Measurements from ENCODE around the gene UBE2O. TPM values are rescaled to one million over a fixed set of nuclear protein-coding genes. Genes with fewer than 3 reads are reported as not detected.
"Not testable (repeated sequence)": the region's sequence is repeated elsewhere in the genome, so short reads cannot be mapped to it uniquely, and the experiment has no call there.

The UBE2O gene
- total RNA-seq, 1 experiment from 2014 or later, result 18.9 TPM

DNA sequence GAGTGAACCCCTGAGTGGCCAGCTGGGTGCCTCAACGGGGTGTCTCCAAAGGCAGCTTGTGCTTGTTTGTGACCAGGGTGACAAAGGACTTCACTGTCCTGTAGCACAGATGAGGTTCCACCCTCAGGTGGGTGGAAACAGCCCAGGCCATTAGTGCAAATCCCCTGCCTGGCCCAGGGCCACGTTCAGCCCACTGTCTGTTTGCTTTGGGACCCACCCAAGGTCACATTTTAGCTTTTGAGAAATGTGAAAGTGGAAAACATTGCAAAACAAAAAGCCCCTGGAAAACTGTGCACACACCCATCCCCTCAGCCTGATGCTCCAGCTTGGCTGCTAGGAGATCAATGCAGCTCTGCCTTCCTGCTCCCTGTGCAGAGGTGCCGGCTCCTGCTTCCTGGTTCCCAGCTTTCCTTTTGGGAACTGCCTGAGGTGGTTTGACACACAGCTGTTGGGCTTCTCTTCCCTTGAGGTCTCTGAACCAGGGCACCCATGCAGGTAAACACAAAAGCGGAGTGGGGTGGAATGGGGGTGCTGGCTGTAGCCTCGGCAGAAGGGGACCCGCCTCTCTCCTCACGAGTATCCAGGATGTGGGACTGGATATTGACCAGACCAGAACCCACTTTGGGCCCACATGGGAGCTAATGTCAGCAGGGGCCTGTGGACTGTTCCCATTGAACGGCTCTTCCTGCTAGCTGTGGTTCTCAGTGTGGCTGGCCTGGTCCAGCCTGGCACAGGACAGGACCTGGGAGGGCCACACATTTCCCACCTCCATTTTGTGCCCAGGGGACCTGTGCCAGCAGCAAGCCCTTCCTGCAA, 76.4 kb downstream of the UBE2O start:
- no peak for DNase-seq (ENCODE audit: low read depth)

DNA sequence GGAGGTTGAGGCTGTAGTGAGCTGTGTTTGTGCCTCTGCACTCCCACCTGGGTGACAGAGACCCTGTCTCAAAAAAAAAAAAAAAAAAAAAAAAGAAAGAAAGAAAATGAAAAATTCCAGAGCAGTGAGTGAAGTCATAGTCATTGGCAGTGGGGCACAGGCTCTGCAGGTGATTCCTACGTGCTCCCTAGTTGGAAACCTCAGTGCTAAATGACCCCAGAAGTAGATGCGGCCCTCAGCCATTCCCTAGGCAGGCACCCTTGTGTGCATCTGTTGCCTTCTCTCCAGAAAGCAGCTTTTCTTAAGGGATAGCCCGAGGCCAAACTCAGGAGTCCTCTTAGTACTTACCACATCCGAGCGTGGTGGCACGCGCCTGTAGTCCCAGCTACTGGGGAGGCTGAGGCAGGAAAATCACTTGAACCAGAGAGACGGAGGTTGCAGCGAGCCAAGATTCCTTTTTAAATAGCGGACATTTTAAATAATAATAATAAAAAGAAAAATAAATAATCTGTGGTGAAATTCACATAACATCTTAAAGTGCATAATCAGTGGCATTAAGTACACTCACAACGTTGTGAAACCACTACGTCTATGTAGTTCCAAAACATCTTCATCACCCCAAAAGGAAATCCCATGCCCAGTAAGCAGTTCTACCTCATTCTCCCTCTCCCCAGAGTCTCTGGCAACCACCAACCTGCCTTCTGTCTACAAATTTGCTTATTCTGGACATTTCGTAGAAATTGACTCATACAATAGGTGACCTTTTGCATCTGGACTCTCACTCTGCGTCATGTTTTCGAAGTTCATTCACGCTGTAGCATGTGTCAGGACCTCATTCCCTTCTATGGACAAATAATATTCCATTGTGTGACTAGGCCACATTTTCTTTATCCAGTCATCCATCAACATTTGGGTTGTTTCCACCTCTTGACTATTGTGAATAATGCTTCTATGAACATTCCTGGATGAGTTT, 81.0 kb downstream of the UBE2O start:
- DNase-seq (ENCODE audit: low read depth), result peak; percentile 95

DNA sequence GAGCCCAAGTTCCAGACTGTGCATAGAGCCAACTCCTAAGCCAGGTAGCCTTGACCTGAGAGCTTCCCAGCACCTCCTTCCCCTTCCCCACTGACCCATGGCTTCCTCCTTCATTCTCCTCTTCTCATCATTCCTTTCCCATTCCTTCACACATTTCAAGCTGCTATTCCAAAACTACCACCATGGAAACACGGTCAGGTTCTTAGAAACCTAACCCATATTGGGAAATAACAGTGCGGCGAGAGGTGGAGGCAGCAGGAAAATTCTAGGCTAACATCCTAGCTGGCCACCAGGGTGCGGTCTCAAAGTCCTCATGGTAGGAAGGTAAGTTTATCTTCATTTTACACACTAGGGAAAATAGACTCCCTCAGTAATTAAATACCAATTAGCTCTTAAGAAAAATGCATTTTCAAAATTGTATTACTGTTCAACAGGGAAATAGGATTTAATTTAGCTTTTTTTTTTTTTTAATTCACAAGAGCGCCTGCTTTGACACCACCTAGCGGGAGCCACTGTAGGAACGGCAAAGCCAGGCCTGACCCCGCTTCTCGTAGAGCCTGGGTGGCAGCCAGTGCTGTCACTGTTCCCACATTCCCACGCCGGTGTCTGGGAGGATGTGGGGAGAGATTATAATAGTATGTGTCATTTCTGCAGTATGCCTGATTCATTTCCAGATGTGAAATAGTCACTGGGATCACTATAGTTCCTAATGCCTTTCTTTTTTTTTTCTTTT, 82.5 kb downstream of the UBE2O start:
- peak; percentile 99 for DNase-seq (ENCODE audit: low read depth)

DNA sequence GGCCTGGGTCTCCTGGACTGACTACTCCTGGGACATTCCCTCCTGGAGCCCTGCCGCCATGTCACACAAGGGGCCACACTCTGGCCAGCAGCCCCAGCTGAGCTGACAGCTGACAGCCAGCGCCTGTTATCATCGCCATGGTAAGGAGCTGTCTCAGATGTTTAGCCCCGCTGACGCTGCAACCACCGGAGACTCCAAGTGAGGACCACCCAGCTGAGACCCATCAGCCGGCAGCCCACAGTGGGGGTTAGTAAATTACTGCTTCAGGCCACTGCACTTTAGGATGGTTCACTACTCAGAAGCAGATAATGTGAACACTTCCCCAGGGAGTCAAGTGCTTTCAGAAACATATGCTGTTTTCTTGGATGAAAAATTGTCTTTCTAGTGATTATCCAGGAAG, 83.1 kb downstream of the UBE2O start:
- DNase-seq (ENCODE audit: low read depth), result no peak

DNA sequence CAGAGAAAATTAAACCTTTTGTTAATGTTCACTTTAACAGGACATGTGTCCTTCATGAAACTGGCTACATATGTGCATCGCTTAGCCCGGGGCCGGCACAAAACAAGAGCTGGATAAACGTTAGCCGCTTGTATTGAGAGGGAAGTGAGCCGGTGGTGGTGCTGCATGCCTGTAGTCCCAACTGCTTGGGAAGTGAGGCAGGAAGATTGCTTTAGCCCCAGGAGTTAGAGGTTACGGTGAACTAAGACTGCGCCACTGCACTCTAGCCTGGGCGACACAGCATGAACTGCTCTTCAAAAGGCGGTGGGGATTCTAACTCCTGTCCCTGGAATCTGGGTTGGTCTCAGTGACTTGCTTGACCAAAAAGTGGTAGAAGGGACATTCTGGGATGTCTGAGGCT, 83.6 kb downstream of the UBE2O start:
- no peak for DNase-seq (ENCODE audit: low read depth)

DNA sequence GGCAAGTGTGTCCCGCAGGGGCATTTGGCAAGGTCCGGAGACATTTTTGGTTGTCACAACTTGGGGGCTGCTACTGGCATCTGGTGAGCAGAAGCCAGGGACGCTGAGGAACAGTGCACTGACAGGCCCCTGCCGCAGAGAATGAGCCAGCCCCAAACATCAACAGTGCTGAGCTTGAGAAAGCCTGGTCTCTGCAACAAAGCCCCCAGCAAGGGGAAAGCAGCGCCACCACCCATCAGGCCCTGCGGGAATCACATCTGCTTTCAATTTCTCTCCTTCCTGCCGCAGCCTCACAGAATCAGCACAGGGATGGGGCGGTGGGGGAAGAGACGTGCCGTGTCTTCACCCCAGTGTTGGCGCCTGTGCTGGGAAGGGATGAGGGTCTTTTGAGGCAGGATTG, 84.4 kb downstream of the UBE2O start:
- DNase-seq (ENCODE audit: low read depth), result no peak

DNA sequence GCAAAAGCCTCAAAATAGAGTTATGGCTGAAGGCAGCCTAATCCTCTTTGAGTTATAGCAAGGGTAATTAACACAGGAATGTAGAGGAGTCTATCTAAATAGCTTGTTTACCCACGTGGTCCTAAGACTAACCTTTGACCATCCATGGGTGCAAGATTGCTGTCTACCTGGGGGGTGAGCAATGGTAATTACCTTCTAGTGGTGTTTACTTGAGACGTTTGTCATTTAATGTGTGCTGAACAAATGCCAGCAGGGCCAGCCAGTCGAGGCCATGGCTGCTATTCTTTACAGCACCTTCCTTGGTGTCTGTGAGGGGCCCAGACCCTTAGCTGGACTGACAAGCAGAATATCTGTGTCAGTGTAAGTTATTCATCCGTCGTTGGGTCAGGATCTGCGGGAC, 85.3 kb downstream of the UBE2O start:
- no peak for DNase-seq (ENCODE audit: low read depth)

DNA sequence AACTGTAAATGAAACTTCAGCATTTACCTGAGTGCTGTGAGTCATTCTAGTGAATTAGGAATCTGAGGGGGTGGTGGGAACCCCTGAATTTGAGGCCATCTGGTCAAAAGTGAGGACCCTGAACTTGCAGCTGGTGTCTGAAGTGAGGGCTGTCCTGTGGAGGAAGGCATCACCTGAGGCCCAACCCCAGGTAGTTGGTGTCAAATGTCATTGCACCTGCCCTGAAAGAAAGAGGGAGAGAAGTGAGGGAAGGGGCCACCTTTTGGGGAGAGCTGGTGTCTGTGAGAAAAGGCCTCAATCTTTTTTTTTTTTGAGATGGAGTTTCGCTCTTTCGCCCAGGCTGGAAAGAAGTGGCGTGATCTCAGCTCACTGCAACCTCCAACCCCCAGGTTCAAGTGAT, 86.7 kb downstream of the UBE2O start:
- DNase-seq (ENCODE audit: low read depth), result no peak

DNA sequence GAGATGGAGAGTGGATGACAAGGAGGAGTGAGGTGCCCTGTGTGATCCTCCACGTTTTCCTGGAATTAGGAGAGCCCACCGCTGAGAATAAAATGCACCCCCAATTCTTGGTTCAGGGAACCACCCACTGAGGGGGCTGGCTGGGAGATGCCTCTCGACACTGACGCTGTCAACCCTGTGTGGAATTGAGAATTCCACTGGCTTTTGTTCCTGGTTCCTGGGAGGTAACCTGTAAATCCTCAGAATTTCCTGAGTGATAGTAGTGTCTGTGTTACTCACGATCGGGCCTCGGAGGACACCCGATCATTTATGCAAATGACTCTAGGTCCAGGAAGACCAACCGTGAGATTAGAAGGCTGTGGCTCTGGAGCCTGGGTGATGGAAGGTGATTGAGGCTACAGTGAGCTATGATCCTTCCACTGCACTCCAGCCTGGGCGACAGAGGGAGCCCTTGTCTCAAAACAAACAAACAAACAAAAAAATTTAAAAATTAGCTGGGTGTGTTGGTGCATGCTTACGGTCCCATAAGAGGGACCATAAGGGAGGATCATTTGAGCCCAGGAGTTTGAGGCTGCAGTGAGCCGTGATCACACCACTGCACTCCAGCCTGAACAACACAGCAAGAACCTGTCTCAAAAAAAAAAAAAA, 87.6 kb downstream of the UBE2O start:
- no peak for DNase-seq (ENCODE audit: low read depth)

DNA sequence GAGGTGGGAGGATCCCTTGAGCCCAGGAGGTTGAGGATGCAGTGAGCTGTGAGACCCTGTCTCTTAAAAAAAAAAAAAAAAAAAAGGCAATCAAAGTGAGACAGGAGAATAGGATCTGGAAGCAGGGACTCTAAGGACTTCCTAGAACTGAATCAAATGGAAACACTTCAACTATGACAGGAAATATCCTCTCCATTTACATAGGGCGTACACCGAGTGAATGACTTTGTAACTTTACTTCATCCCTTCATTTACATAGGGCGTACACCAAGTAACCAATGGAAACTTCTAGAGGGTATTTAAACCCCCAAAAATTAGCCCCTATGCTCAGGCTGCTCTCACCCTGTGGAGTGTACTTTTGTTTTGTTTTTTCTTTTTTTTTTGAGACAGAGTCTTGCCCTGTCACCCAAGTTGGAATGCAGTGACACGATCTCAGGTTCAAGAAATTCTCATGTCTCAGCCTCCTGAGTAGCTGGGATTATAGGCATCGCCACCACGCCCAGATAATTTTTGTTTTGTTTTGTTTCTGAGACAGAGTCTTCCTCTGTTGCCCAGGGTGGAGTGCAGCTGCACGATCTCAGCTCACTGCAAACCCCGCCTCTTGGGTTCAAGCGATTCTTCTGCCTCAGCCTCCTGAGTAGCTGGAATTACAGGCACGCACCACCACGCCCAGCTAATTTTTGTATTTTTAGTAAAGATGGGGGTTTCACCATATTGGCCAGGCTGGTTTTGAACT, 89.7 kb downstream of the UBE2O start:
- DNase-seq (ENCODE audit: low read depth), result no peak

DNA sequence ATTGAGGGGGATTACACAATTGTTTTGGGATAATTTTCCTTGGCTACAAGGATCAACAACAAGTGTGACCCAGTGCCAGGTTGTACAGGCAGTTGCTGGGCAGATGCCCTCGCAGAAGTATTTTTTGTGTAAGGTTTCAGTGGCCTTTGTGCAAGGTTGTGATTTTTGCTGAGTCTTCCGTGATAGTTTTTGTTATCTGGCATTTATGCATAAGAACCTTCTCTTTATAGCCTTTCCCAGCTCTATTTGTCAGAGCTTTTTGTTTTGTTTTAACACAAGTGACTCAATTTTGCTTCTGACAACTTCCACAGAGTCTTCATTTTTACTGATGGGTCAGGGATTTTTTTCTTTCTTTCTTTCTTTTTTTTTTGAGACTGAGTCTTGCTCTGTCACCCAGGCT, 92.5 kb downstream of the UBE2O start:
- no peak for DNase-seq (ENCODE audit: low read depth)

DNA sequence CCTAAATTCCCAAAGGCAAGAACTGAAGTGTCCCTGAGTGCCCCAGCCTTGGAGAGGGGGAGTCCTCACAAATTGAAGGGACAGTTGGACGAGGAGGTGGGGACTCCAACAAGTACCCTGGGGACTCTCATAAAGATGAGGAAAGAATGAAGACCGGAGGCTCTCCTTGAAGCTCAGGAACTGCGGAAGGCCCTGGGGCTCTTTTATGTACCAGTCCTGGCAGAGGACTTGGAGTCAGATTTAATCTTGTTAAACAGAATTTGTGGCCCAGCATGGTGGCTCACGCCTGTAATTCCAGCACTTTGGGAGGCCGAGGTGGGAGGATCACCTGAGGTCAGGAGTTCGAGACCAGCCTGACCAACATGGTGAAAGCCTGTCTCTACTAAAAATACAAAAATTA, 93.2 kb downstream of the UBE2O start:
- DNase-seq (ENCODE audit: low read depth), result not testable (repeated sequence)

DNA sequence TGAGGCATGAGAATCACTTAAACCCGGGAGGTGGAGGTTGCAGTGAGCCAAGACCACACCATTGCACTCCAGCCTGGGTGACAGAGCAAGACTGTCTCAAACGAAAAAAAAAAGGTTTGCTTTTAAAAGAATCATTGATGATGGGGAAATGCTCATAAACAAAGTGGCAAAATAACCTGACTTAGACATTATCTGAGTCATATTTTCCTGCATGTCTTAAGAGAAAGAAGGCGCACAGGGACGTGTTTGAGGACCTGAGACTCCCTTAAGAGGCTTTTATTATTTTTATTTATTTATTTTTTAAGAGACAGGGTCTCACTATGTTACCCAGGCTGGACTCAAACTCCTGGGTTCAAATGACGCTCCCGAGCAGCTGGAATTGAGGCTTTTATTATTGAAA, 93.6 kb downstream of the UBE2O start:
- no peak for DNase-seq (ENCODE audit: low read depth)

DNA sequence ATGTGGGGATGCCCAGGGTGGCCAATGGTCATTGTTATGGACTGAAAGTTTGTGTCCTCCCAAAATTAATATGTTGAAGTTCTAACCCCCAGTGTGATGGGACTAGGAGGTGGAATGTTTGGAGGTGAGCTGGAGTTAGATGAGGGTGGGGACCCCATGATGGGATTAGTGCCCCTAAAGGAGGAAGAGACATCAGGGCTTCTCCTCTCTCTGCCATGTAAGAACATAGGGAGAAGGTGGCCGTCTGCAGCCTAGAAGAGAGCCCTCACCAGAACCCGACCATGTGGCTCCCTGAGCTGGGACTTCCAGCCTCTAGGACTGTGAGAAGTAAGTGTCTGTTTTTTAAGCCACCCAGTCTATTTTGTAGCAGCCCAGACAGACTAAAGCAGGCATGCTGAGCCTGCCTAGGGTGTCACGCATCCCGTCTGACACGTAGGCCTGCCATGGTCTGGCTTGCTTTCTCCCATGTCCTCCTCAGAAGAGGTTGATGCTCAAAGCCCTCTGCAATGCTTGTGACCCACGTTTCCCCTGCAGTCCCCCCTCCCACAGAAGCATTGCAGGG, 95.3 kb downstream of the UBE2O start:
- DNase-seq (ENCODE audit: low read depth), result peak; percentile 17

DNA sequence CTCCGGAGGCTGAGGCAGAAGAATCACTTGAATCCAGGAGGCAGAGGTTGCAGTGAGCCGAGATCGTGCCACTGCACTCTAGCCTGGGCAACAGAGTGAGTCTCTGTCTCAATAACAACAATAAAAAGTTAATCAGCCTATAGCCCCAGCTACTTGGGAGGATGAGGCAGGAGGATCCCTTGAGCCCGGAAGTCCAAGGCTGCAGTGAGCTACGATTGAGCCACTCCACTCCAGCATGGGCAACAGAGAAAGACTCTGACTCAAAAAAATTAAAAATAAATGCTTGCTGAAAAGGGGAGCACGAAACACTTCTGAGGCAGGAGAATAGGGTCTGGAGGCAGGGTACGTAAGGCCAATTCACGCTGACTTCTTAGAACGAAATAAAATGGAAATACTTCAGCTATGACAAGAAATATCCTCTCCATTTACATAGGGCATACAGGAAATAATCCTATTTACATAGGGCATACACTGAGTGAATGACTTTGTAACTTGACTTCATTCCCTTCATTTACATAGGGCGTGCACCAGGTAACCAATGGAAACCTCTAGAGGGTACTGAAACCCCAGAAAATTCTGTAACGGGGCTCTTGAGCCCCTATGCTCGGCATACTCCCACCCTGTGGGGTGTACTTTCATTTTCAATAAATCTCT, 96.0 kb downstream of the UBE2O start:
- DNase-seq (ENCODE audit: low read depth), result no peak

DNA sequence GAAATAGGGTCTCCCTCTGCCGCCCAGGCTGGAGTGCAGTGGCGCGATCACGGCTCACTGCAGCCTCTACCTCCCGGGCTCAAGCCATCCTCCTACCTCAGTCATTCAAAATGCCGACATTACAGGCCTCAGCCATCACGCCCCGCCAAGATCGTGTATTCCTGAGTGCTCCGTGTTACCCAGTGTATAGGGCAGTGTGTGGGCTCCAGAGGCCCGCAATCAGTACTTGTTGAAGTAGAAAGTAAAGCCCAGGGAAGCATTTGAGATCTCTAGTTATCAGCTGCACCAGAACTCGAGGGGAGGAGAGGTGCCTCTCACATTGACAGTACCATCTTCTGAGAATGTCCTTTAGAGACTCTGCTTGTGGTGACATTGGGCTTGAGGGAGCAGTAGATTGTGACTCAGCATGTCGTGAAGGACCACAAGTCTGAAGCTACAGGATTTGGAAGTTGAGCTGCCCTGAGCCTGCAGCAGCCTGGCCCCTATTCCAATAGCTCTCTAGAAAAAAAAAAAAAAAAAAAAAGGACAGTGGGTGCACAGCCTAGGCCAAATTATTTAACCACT, 98.1 kb downstream of the UBE2O start:
- peak; percentile 36 for DNase-seq (ENCODE audit: low read depth)

DNA sequence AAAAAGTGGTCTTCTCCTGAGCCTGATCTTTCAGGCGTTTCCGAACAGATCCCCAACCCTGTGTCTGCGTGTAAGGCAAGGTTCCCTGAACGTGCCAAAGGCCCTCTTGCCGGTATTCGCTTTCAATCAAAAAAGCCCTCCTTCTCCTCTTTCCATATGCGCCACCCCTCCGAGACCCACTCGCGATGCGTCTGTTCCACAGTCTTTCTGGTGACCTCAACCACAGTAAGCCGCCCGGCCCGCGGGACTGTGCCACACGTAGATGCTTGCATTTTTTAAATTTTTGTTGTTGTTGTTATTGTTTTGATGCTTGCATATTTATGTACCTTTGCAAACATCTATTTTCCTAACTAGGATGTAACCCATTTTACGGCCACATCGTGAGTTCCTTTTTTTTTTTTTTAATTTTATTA, 98.6 kb downstream of the UBE2O start:
- DNase-seq (ENCODE audit: low read depth), result no peak

DNA sequence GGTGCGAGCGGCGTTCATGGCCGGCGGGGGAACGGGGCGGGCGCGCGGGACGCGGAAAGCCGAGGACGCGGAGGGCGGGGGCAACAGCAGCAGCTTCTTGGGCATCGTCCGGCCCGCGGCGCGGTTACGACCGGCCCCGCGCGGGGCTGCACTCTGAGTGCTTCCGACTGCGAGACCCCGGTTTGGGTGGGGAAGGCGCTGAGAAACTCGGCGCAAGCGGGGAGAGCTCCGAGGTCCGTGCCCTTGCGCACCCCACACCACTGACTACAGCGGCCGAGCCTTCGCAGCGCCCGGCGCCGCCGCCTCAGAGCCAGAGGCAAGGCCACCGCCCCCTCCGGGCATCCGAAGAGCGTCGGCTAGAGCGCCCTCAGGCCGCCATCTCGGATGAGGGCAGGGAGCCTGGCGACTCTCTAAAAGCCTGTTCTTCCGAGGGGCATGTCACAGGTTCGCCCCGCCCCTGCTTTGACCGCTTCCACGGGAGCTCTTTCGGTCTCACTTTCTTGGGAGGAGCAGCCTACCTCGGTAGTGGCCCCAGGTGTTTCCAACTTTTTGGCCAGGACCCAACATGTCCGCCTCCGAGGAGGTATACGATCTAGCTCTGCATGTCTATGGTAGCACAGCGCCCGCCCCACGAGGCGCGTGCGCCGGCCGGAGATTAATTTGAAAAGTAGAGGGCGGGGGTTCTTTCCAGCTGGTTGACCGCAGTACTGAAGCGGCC, 99.2 kb downstream of the UBE2O start, which contains the start of gene PRPSAP1:
PRPSAP1 (minus strand) TSS at position 318 of the 718 bp plus-strand sequence; CDS start at position 105, 213 bp downstream.
- peak; percentile 89 for DNase-seq (ENCODE audit: low read depth)

Measured in HT1080 (cell line).